ENCODE measurements around the gene ZNF212.

- TF ChIP-seq ZNF3 (CRISPR knock-in tag; IDR thresholded peaks at IDR 0.05): no peak
- TF ChIP-seq, protein P1, sequence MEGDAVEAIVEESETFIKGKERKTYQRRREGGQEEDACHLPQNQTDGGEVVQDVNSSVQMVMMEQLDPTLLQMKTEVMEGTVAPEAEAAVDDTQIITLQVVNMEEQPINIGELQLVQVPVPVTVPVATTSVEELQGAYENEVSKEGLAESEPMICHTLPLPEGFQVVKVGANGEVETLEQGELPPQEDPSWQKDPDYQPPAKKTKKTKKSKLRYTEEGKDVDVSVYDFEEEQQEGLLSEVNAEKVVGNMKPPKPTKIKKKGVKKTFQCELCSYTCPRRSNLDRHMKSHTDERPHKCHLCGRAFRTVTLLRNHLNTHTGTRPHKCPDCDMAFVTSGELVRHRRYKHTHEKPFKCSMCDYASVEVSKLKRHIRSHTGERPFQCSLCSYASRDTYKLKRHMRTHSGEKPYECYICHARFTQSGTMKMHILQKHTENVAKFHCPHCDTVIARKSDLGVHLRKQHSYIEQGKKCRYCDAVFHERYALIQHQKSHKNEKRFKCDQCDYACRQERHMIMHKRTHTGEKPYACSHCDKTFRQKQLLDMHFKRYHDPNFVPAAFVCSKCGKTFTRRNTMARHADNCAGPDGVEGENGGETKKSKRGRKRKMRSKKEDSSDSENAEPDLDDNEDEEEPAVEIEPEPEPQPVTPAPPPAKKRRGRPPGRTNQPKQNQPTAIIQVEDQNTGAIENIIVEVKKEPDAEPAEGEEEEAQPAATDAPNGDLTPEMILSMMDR (IDR thresholded peaks at IDR 0.05 in 2 of 3, conservative IDR thresholded peaks at IDR 0.05 in 1 of 3; ENCODE audit: insufficient read depth in 2 of 3, low read depth in 1 of 3, low read length in 3 of 3): no peak
- TF ChIP-seq, protein P2, sequence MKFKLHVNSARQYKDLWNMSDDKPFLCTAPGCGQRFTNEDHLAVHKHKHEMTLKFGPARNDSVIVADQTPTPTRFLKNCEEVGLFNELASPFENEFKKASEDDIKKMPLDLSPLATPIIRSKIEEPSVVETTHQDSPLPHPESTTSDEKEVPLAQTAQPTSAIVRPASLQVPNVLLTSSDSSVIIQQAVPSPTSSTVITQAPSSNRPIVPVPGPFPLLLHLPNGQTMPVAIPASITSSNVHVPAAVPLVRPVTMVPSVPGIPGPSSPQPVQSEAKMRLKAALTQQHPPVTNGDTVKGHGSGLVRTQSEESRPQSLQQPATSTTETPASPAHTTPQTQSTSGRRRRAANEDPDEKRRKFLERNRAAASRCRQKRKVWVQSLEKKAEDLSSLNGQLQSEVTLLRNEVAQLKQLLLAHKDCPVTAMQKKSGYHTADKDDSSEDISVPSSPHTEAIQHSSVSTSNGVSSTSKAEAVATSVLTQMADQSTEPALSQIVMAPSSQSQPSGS (CRISPR knock-in tag; IDR thresholded peaks at IDR 0.05): no peak
- no peak for TF ChIP-seq GTF2E2 (tag; IDR thresholded peaks at IDR 0.05)
- no peak for TF ChIP-seq CHD2 (IDR thresholded peaks at IDR 0.05; ENCODE audit: low read depth, low read length)
- no peak for TF ChIP-seq MEF2A (IDR thresholded peaks at IDR 0.05; ENCODE audit: control insufficient read depth, low read depth, low read length)
- no peak for TF ChIP-seq ZNF12 (CRISPR knock-in tag; IDR thresholded peaks at IDR 0.05)
- no peak for TF ChIP-seq PRPF4 (IDR thresholded peaks at IDR 0.05; ENCODE audit: insufficient read depth, low read depth, low read length, poor library complexity, severe bottlenecking)
- TF ChIP-seq ZZZ3 (IDR thresholded peaks at IDR 0.05): no peak
- no peak for TF ChIP-seq JUND (IDR thresholded peaks at IDR 0.05; ENCODE audit: borderline replicate concordance, low read depth, low read length)
- TF ChIP-seq JUND (tag; IDR thresholded peaks at IDR 0.05; ENCODE audit: borderline replicate concordance, low read depth, low read length): no peak
Measured at GRCh38 chr7:149196705-149197171, 42.7 kb upstream of the ZNF212 start.

All from K562 (cell line).